Central memory CD8-positive, alpha-beta T cell (primary cell): ENCODE data around the gene GPC4.
"Not testable (repeated sequence)": the region's sequence is repeated elsewhere in the genome, so short reads cannot be mapped to it uniquely, and the experiment has no call there.

Source experiments
- ATAC-seq: fragments of 150-1000 bp; cut with Tn5 transposase; replicated peaks from 2 replicates; pipeline ENCODE4 v1.10.0; 2022; ENCODE audit warnings: mild to moderate bottlenecking, moderate FRiP score, moderate number of reproducible peaks; ENCODE audit not compliant: poor library complexity, severe bottlenecking; ENCODE audit errors: extremely low read depth
- DNase-seq, 2 donors: peaks; one replicate each; pipeline ENCODE4 v3.0.0; 2021; ENCODE audit warnings: low spot score in 2 of 2
- H3K27ac Mint-ChIP-seq: one replicate; pipeline ENCODE4 v1.8.0; 2022; ENCODE audit warnings: low read depth, mild to moderate bottlenecking, moderate library complexity, mixed read lengths
- H3K27me3 Mint-ChIP-seq: one replicate; pipeline ENCODE4 v1.8.0; 2022; ENCODE audit warnings: mixed read lengths
- H3K36me3 Mint-ChIP-seq: one replicate; pipeline ENCODE4 v1.8.0; 2022; ENCODE audit warnings: mild to moderate bottlenecking, moderate library complexity, mixed read lengths; ENCODE audit not compliant: insufficient read depth
- H3K4me1 Mint-ChIP-seq: one replicate; pipeline ENCODE4 v1.8.0; 2022; ENCODE audit warnings: mixed read lengths
- H3K4me3 Mint-ChIP-seq: one replicate; pipeline ENCODE4 v1.8.0; 2022; ENCODE audit warnings: mild to moderate bottlenecking, moderate library complexity, mixed read lengths
- H3K9me3 Mint-ChIP-seq: one replicate; pipeline ENCODE4 v1.8.0; 2022; ENCODE audit warnings: mixed read lengths

The GPC4 gene

GRCh38 chrX:133306316-133306715, 109.0 kb downstream of the GPC4 start:
- DNase-seq (no peak), ATAC-seq (no peak)
- peaks cover 2% of the 10 kb centered on the region for H3K27me3 Mint-ChIP-seq
- H3K4me3 Mint-ChIP-seq = no peak overlapping the region
- no peaks in the 10 kb centered on the region for H3K4me1 Mint-ChIP-seq
- H3K36me3 Mint-ChIP-seq = no peaks in the 10 kb centered on the region
- H3K9me3 Mint-ChIP-seq = no peaks in the 10 kb centered on the region
- H3K27ac Mint-ChIP-seq = no peak overlapping the region

- ATAC-seq (no peak), DNase-seq (no peak)
- no peaks in the 10 kb centered on the region for H3K4me1 Mint-ChIP-seq
- H3K36me3 Mint-ChIP-seq = no peaks in the 10 kb centered on the region
- H3K27me3 Mint-ChIP-seq = no peaks in the 10 kb centered on the region
- no peak overlapping the region for H3K4me3 Mint-ChIP-seq
- no peak overlapping the region for H3K27ac Mint-ChIP-seq
- no peaks in the 10 kb centered on the region for H3K9me3 Mint-ChIP-seq
Observed at GRCh38 chrX:133305348-133305747, 109.9 kb downstream of the GPC4 start.

- no peaks in the 10 kb centered on the region for H3K9me3 Mint-ChIP-seq
- no peaks in the 10 kb centered on the region for H3K36me3 Mint-ChIP-seq
- H3K4me1 Mint-ChIP-seq = no peaks in the 10 kb centered on the region
Observed at GRCh38 chrX:133302775-133303445, 112.4 kb downstream of the GPC4 start.

GRCh38 chrX:133300591-133300990, 114.7 kb downstream of the GPC4 start:
- DNase-seq (no peak), ATAC-seq (no peak)
- Mint-ChIP-seq H3K9me3 (no peaks in the 10 kb centered on the region), H3K27ac (no peak overlapping the region), H3K4me1 (no peaks in the 10 kb centered on the region), H3K27me3 (no peaks in the 10 kb centered on the region), H3K4me3 (no peak overlapping the region), H3K36me3 (no peaks in the 10 kb centered on the region)

More at GRCh38 chrX:133302775-133303445, 112.4 kb downstream of the GPC4 start:
- Mint-ChIP-seq H3K4me3 (no peak overlapping the region), H3K27me3 (no peaks in the 10 kb centered on the region), H3K27ac (no peak overlapping the region)
- no peak for ATAC-seq
- no peak for DNase-seq

GRCh38 chrX:133297284-133297683, 118.0 kb downstream of the GPC4 start:
- Mint-ChIP-seq H3K36me3 (no peaks in the 10 kb centered on the region), H3K27ac (no peak overlapping the region), H3K4me1 (no peaks in the 10 kb centered on the region), H3K9me3 (no peaks in the 10 kb centered on the region), H3K4me3 (no peak overlapping the region), H3K27me3 (no peaks in the 10 kb centered on the region)
- ATAC-seq (no peak), DNase-seq (no peak)

- Mint-ChIP-seq H3K27me3 (no peaks in the 10 kb centered on the region), H3K4me3 (no peak overlapping the region), H3K36me3 (no peaks in the 10 kb centered on the region), H3K4me1 (no peaks in the 10 kb centered on the region), H3K27ac (no peak overlapping the region), H3K9me3 (no peaks in the 10 kb centered on the region)
- DNase-seq (no peak), ATAC-seq (no peak)
Observed at GRCh38 chrX:133294126-133294525, 121.2 kb downstream of the GPC4 start.

GRCh38 chrX:133290076-133290475, 125.2 kb downstream of the GPC4 start:
- no peak overlapping the region for H3K4me3 Mint-ChIP-seq
- no peak for DNase-seq

GRCh38 chrX:133287860-133288259, 127.4 kb downstream of the GPC4 start:
- ATAC-seq (no peak), DNase-seq (no peak)
- H3K4me1 Mint-ChIP-seq = no peaks in the 10 kb centered on the region
- no peak overlapping the region for H3K27ac Mint-ChIP-seq
- no peaks in the 10 kb centered on the region for H3K9me3 Mint-ChIP-seq
- H3K27me3 Mint-ChIP-seq = no peaks in the 10 kb centered on the region
- peaks cover 3% of the 10 kb centered on the region for H3K36me3 Mint-ChIP-seq
- H3K4me3 Mint-ChIP-seq = no peak overlapping the region

More at GRCh38 chrX:133290076-133290475, 125.2 kb downstream of the GPC4 start:
- Mint-ChIP-seq H3K36me3 (peaks cover 3% of the 10 kb centered on the region), H3K9me3 (no peaks in the 10 kb centered on the region), H3K4me1 (no peaks in the 10 kb centered on the region), H3K27ac (no peak overlapping the region), H3K27me3 (no peaks in the 10 kb centered on the region)
- no peak for ATAC-seq

GRCh38 chrX:133285341-133285740, 129.9 kb downstream of the GPC4 start:
- Mint-ChIP-seq H3K4me1 (no peaks in the 10 kb centered on the region), H3K4me3 (no peak overlapping the region), H3K27me3 (peaks cover 7% of the 10 kb centered on the region), H3K9me3 (peaks cover 5% of the 10 kb centered on the region), H3K36me3 (peaks cover 3% of the 10 kb centered on the region), H3K27ac (no peak overlapping the region)
- DNase-seq (no peak), ATAC-seq (no peak)

- H3K27me3 Mint-ChIP-seq, H3K4me3 Mint-ChIP-seq, H3K36me3 Mint-ChIP-seq, H3K27ac Mint-ChIP-seq, ATAC-seq, DNase-seq, H3K4me1 Mint-ChIP-seq: not testable (repeated sequence)
- H3K9me3 Mint-ChIP-seq = peaks cover 11% of the 10 kb centered on the region
Observed at GRCh38 chrX:133279112-133279730, 136.1 kb downstream of the GPC4 start.

GRCh38 chrX:133273180-133273579, 142.1 kb downstream of the GPC4 start:
- Mint-ChIP-seq H3K27ac (no peak overlapping the region), H3K36me3 (no peaks in the 10 kb centered on the region), H3K9me3 (peaks cover 6% of the 10 kb centered on the region), H3K4me3 (no peak overlapping the region), H3K4me1 (no peaks in the 10 kb centered on the region), H3K27me3 (no peaks in the 10 kb centered on the region)
- ATAC-seq (no peak), DNase-seq (no peak)

- ATAC-seq (no peak), DNase-seq (no peak)
- H3K27me3 Mint-ChIP-seq = no peaks in the 10 kb centered on the region
- H3K4me1 Mint-ChIP-seq = no peaks in the 10 kb centered on the region
- H3K4me3 Mint-ChIP-seq = no peak overlapping the region
- H3K36me3 Mint-ChIP-seq = no peaks in the 10 kb centered on the region
- no peak overlapping the region for H3K27ac Mint-ChIP-seq
- no peaks in the 10 kb centered on the region for H3K9me3 Mint-ChIP-seq
Observed at GRCh38 chrX:133269168-133269567, 146.1 kb downstream of the GPC4 start.

- ATAC-seq (no peak), DNase-seq (no peak)
- Mint-ChIP-seq H3K9me3 (no peaks in the 10 kb centered on the region), H3K4me3 (no peak overlapping the region), H3K4me1 (no peaks in the 10 kb centered on the region), H3K27ac (no peak overlapping the region), H3K36me3 (no peaks in the 10 kb centered on the region), H3K27me3 (no peaks in the 10 kb centered on the region)
Observed at GRCh38 chrX:133267621-133268020, 147.7 kb downstream of the GPC4 start.
